ENCODE results near the gene ETV6. TPM values are rescaled to one million over a fixed set of nuclear protein-coding genes. Genes with fewer than 3 reads are reported as not detected.

ETV6 gene
- total RNA-seq, 1 experiment from 2014 or later: 89.1 TPM

DNA sequence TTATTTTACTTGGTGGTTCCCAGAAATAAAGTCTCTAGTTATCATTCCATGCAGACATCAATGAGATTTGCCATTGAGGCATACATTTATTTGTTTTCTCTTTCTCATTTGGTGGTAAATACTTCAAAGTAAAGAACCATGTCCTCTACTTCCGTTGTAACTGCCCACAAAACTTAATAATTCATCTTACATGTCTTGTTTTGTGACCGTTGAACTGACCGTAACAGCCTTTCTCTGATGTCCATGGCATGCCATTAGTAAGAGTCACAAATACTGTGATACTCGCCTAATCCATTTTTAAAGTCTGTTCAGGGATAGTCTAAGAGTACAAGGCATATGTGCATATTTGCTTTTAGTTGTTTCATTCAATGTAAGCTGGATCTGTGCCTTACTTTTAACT lies 145.3 kb downstream of the ETV6 start:
- TF ChIP-seq, protein P1, sequence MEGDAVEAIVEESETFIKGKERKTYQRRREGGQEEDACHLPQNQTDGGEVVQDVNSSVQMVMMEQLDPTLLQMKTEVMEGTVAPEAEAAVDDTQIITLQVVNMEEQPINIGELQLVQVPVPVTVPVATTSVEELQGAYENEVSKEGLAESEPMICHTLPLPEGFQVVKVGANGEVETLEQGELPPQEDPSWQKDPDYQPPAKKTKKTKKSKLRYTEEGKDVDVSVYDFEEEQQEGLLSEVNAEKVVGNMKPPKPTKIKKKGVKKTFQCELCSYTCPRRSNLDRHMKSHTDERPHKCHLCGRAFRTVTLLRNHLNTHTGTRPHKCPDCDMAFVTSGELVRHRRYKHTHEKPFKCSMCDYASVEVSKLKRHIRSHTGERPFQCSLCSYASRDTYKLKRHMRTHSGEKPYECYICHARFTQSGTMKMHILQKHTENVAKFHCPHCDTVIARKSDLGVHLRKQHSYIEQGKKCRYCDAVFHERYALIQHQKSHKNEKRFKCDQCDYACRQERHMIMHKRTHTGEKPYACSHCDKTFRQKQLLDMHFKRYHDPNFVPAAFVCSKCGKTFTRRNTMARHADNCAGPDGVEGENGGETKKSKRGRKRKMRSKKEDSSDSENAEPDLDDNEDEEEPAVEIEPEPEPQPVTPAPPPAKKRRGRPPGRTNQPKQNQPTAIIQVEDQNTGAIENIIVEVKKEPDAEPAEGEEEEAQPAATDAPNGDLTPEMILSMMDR (IDR thresholded peaks at IDR 0.05; ENCODE audit: unreplicated experiment): no peak
- no peaks in the 10 kb centered on the region for H3K27me3 Mint-ChIP-seq (ENCODE audit: unreplicated experiment)
- peak overlapping the region; percentile 96 for H3K27ac Mint-ChIP-seq (ENCODE audit: unreplicated experiment)
- H3K4me3 Mint-ChIP-seq (ENCODE audit: low read depth, unreplicated experiment): no peak overlapping the region
- H3K36me3 Mint-ChIP-seq (ENCODE audit: insufficient read depth, unreplicated experiment): peaks cover 20% of the 10 kb centered on the region
- H3K9me3 Mint-ChIP-seq (ENCODE audit: low read depth, unreplicated experiment): no peaks in the 10 kb centered on the region
- no TSS peak for BruUV-seq (replicated peaks)
- peaks cover 83% of the 10 kb centered on the region for H3K4me1 Mint-ChIP-seq (ENCODE audit: low read depth, unreplicated experiment)
- intact Hi-C loops (cut with micrococcal nuclease; ENCODE audit: unreplicated experiment): loop anchor here (2.0 to 5.0 kb wide), 2 partner anchors 44 to 47 kb away; no protein-coding TSS in a partner anchor
- CTCF ChIA-PET: interaction anchor here (0.9 to 1.9 kb wide), 4 partner anchors 18 to 63 kb away, joined by 4 to 12 read pairs (median 8); no protein-coding TSS in a partner anchor
- no peak for DNase-seq

DNA sequence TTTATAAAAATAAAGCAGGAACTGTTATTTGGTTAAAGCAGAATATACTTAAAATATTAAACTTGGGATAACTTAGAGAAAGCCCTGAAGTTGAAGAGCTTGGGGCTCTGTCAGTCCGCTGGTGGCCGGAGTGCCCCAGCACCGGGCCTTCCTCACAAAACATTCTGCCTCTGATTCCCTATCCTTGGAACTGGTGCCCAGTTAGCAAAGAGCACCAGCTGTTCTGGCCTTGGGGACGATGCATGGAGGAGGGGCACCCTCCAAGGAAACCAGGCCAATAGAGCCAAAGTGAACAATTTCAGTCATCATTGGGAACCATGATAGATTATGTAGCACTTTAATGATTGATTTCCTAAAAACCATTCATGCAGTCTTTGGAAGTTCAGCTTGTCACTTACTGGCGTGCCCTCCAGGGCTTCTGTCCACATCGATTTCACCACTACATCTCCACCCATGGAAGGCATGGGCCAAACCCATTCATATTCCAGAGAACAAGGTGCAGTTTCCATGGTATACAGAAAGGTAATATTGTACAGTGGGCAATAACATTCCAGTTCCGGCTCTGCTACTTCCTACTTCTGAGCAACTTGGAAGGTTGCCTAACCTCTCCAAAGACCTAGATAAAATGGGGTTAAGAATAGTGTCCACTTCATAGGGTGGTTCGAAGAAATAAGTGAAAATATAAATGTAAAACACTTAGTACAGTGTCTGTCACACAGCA lies 145.9 kb downstream of the ETV6 start:
- BruUV-seq (replicated peaks): TSS peak; percentile 94
- peak; percentile 49 for DNase-seq
- CTCF ChIA-PET: interaction anchor here (0.8 to 2.0 kb wide), 8 partner anchors 10 to 214 kb away, joined by 3 to 14 read pairs (median 4); no protein-coding TSS in a partner anchor
- Mint-ChIP-seq H3K27me3 (ENCODE audit: unreplicated experiment) (no peaks in the 10 kb centered on the region), H3K36me3 (ENCODE audit: insufficient read depth, unreplicated experiment) (peaks cover 16% of the 10 kb centered on the region), H3K4me1 (ENCODE audit: low read depth, unreplicated experiment) (peaks cover 77% of the 10 kb centered on the region), H3K9me3 (ENCODE audit: low read depth, unreplicated experiment) (no peaks in the 10 kb centered on the region), H3K27ac (ENCODE audit: unreplicated experiment) (peak overlapping the region; percentile 96), H3K4me3 (ENCODE audit: low read depth, unreplicated experiment) (peak overlapping the region; percentile 49)
- TF ChIP-seq, protein P1 (IDR thresholded peaks at IDR 0.05; ENCODE audit: unreplicated experiment): no peak
- intact Hi-C loops (cut with micrococcal nuclease; ENCODE audit: unreplicated experiment): loop anchor here (2.0 to 5.0 kb wide), 2 partner anchors 43 to 48 kb away; no protein-coding TSS in a partner anchor

DNA sequence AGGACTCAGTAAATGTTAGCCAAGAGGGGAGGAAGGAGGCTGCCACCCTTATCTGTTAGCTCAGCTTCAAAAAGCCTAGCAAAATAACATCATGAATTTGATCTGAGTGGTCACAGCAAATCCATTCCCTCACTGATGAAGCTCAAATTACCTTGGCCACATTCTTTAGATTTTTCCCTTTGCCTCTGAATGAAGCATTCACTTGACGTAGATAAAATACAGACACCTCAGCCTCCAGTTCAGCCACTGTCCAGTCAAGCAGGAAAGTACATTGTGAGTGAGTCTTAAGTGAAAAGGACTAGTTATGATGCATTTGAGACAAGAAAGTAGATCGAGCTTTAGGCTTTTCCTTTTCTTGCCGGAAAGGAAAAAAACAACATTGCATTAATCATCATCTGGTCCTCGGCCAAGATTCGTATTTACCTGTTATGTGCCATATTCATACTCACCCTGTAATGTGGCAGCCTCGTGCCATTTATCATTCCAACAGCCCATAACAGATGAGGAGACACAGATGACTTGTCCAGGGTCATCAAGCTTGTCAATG lies 146.5 kb downstream of the ETV6 start:
- no TSS peak for BruUV-seq (replicated peaks)

DNA sequence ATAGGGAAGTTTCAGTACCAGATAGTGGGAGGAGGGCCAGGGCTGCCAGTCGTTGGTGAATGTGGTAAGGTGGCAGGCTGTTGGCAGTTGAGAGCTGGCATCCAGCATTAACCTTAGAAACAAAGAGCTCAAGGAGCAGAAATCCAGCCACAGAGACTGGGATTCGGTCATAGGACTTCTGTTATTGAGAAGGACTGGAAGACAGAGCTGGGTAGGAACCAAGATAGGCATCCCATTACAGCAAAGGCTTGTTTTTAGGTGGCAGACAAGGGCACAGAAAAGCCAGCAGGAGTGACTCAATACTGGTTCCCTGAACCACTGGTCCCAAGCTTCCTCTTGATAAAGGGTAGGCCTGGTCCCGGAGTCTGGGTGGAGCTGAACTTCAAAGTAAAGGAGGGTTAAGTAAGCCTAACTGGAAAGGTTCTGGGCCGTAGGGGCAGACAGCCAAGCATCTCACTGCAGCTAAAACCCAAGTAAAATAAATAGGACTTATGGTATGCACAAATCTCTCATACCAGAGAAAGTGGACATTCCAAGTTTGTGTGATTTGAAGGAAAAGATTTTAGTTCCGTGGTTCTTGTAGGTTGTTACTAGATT lies 147.9 kb downstream of the ETV6 start:
- Mint-ChIP-seq H3K27ac (ENCODE audit: unreplicated experiment) (peak overlapping the region; percentile 96), H3K9me3 (ENCODE audit: low read depth, unreplicated experiment) (no peaks in the 10 kb centered on the region), H3K4me3 (ENCODE audit: low read depth, unreplicated experiment) (no peak overlapping the region), H3K27me3 (ENCODE audit: unreplicated experiment) (no peaks in the 10 kb centered on the region), H3K36me3 (ENCODE audit: insufficient read depth, unreplicated experiment) (peaks cover 15% of the 10 kb centered on the region), H3K4me1 (ENCODE audit: low read depth, unreplicated experiment) (peaks cover 66% of the 10 kb centered on the region)
- CTCF ChIA-PET: interaction anchor here (1.3 to 2.0 kb wide), 2 partner anchors 13 to 217 kb away, joined by 3 to 14 read pairs; no protein-coding TSS in a partner anchor
- no TSS peak for BruUV-seq (replicated peaks)
- TF ChIP-seq, protein P1 (IDR thresholded peaks at IDR 0.05; ENCODE audit: unreplicated experiment): no peak
- no peak for DNase-seq
- intact Hi-C loops (cut with micrococcal nuclease; ENCODE audit: unreplicated experiment): loop anchor here (2.0 to 5.0 kb wide), 2 partner anchors 50 to 147 kb away; no protein-coding TSS in a partner anchor

More for the DNA sequence above, 146.5 kb downstream of the ETV6 start:
- H3K27ac Mint-ChIP-seq (ENCODE audit: unreplicated experiment): peak overlapping the region; percentile 96
- H3K4me1 Mint-ChIP-seq (ENCODE audit: low read depth, unreplicated experiment): peaks cover 71% of the 10 kb centered on the region
- H3K36me3 Mint-ChIP-seq (ENCODE audit: insufficient read depth, unreplicated experiment): peaks cover 15% of the 10 kb centered on the region
- TF ChIP-seq, protein P1 (IDR thresholded peaks at IDR 0.05; ENCODE audit: unreplicated experiment): no peak
- H3K4me3 Mint-ChIP-seq (ENCODE audit: low read depth, unreplicated experiment): peak overlapping the region; percentile 49
- H3K27me3 Mint-ChIP-seq (ENCODE audit: unreplicated experiment): no peaks in the 10 kb centered on the region
- no peaks in the 10 kb centered on the region for H3K9me3 Mint-ChIP-seq (ENCODE audit: low read depth, unreplicated experiment)
- peak; percentile 62 for DNase-seq
- CTCF ChIA-PET: interaction anchor here (0.8 to 2.0 kb wide), 9 partner anchors 11 to 216 kb away, joined by 3 to 14 read pairs (median 4); no protein-coding TSS in a partner anchor
- intact Hi-C loops (cut with micrococcal nuclease; ENCODE audit: unreplicated experiment): loop anchor here (2.0 to 5.0 kb wide), 3 partner anchors 43 to 145 kb away; no protein-coding TSS in a partner anchor

Data from Calu3 (cell line).